HG02884 (cell line): ENCODE measurements around the gene CUTC.
"Not testable (repeated sequence)": the region's sequence is repeated elsewhere in the genome, so short reads cannot be mapped to it uniquely, and the experiment has no call there.

Experiments used
- ATAC-seq: cut with Tn5 transposase; IDR thresholded peaks from one replicate; pipeline ENCODE4 v1.9.1; 2021; ENCODE audit warnings: mild to moderate bottlenecking, moderate library complexity; ENCODE audit not compliant: unreplicated experiment

The CUTC gene, protein sequence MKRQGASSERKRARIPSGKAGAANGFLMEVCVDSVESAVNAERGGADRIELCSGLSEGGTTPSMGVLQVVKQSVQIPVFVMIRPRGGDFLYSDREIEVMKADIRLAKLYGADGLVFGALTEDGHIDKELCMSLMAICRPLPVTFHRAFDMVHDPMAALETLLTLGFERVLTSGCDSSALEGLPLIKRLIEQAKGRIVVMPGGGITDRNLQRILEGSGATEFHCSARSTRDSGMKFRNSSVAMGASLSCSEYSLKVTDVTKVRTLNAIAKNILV

DNA sequence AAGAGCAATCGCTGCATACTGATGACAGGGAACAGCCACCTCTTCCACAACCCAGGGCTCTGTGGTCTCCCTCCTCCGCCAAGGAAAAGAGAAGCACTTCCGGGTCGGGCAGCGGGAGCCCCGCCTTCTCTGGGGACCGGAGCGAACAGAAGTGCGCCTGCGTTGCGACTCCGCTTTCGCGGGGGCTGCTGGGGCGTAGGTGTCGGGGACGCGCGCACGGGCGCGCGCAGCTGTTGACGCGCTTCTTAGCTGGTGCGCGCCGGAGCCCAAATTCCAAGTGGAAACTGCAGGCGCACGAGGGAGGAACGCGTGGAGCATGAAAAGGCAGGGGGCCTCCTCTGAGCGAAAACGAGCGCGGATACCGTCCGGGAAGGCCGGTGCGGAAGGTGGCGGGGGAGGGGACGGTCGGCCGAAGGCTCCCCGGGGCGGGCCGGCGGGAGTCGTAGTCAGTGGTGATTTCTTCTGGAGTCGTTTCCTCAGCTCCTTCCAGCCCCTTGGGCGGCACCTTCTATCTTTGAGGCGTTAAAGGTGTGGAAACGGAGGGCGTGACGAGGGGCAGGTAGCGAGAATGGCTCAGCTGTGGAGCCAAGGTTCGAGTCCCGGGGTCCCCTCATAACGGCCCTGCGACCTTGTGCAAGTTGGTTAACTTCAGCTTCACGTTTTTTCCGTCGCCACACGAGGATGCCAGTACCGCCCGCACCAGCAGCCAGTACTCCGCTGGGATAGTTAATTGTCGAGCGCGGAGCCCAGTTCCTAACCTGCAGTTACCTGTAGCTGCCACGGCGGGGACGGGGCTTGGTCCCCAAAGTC, at the start of gene CUTC, which contains the start of gene COX15:
CUTC (plus strand) TSS at position 202 of the 810 bp plus-strand sequence; CDS start at position 317, 115 bp downstream.
COX15 (minus strand) TSS at position 95 of the 810 bp plus-strand sequence; CDS start at position 17, 78 bp downstream.
- ATAC-seq = peak; percentile 80

DNA sequence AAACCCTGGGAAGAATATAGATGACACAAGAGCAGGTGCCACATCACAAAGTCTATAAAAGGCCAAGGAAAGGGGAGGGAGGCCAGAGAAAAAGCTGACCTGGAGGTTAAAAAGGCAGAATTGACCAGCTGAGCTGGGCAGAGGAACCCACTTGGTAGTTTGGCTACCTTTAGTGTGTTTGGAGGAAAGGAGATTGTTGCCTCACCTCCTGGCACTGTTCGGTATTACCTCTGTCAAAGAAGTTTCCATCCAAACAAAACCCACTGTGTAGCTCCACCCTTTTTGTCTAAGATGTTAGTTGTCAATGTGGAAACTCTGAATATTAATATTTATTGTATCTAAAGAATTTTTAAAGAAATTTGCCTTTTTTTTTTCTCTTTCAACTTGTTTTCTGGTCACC, 49.3 kb upstream of the CUTC start:
- ATAC-seq = no peak

DNA sequence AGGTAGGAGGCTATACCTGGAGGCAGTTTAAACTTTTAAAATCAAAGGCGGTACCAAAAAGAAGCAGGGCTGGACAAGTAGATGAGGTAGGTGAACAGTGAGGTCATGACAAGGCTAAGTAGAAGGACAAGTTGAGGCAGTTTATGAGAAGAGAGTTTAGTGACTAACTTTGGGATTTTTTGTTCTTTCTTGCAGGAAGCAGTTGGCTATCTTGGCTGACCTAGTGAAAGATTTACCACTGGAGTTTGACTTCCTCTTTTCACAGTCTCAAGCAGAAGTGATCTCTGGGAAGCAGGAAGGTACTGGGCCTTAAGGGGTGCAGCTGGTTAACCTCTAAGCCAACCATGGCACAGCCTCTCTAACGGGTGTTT, 46.5 kb upstream of the CUTC start:
- no peak for ATAC-seq

DNA sequence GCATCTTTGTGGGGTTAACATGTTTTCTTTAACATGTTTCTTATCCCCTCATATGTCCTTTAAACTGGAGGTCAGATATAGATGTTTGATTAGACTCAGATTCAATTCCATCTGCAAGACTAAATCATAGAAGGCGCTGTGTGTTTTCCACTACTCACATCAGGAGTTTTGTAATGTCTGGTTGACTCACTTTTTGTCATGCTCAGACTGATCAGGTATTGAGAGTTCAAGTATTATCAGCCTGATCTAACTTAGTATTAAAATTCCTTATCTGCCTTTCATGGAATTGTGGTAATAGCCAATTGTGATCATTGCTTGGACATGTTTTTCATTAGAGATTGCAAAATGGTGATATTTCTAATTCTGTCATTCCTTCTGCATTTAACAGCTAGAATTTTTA, 42.6 kb upstream of the CUTC start:
- no peak for ATAC-seq

DNA sequence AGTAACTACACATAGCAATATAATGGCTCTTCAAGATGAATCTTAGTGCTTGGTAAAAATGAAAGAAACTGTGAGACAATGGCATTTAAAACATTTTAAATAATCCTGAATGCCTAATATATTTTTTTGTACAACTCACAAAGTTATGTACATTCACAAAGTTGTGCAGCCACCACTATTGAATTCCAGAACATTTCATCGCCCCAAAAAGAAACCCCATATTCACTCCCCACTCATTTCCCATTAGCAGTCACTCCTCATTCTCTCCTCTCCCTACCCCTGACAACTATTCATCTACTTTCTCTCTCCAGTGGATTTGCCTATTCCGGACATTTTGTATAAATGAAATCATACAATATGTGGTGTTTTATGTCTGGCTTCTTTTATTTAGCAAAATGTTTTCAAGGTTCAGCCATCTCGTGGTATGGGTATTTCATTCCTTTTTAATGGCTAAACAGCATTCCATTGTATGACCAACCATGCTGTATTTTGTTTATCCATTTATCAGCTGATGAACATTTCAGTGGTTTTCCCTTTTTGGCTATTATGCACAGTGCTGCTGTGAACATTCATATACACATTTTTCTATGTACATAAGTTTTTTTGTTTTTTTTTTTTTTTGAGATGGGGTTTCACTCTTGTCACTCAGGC, 38.0 kb upstream of the CUTC start:
- ATAC-seq = no peak

DNA sequence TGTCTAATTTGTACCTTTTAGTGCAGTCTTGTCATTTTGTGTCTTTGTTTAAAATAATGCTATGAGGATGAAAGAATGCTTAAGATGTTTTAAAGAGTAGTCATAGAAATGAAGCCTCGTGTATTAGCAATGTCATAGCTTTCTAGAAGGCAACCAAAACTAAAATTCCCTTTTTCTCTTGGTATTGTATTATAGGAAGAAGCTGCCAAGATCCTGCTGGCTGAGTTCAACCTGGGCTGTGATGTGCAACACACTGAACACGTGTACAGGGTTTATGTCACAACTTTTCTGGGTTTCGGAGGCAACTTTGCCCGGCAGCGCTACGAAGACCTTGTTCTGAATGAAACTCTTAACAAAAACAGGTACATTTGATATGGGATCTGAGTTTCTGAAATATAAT, 36.3 kb upstream of the CUTC start:
- no peak for ATAC-seq

DNA sequence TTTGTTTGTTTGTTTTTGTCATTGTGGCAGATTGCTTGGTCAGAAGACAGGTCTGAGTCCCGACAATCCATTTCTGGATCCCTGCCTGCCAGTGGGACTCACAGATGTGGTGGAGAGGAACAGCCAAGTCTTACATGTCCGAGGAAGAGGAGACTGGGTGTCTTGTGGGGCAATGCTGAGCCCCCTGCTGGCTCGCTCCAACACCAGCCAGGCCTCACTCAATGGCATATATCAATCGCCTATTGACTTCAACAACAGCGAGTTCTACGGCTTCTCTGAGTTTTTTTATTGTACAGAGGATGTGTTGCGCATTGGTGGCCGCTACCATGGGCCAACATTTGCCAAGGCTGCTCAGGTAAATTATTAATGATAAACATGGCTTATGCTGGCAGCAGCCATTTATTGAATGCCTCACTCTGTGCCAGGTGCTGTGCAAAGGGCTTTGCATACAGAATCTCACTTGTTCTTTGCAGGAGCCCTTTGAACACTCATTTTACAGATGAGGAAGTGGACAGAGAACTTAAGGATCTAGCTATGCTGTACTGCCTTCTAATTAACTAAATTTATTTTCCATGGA, 33.4 kb upstream of the CUTC start:
- ATAC-seq = no peak

DNA sequence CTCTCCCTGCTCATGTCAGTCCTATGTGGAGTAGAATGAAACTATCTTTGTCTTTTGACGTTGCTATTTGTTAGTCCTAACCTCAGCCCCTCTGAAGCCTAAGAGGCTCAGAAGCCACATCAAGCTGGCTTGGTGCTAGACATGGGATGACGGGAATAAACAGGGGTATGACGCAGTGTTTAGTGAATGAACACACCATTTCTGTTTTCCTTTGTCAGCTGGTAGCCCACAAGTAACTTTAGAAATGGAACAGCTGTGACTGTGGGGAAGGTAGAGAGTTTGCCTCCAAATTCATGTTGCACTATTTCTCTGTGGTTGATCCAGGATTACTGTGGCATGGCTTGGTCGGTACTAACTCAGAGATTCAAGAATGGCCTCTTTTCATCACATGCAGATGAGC, 31.4 kb upstream of the CUTC start:
- ATAC-seq = no peak

DNA sequence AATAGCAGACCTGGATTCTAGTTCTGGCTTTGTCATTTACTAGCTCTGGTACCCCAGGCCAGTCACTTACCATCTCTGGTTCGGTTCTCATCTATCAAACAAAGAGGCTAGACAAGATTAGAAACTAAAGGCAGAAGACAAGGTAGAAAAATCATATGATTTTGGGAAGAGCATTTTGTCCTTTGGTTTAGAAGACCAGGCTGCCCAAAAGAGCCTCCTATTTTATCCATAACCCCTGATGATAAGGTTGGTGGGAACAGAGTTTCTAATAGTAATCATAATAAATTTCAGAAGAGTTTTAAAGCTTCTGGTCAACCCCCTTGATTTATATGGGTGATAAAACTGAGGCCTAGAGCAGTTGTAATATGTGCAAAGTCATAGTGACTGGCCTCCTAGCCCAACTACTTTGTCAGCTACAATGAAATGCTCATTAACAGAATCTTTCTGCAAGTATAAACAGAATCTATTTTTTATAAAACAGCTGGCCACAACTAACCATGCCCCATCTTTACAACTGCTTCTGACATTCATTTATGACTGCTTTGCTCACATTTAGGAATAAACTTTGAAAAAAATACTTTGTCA, 23.5 kb upstream of the CUTC start:
- ATAC-seq = no peak

DNA sequence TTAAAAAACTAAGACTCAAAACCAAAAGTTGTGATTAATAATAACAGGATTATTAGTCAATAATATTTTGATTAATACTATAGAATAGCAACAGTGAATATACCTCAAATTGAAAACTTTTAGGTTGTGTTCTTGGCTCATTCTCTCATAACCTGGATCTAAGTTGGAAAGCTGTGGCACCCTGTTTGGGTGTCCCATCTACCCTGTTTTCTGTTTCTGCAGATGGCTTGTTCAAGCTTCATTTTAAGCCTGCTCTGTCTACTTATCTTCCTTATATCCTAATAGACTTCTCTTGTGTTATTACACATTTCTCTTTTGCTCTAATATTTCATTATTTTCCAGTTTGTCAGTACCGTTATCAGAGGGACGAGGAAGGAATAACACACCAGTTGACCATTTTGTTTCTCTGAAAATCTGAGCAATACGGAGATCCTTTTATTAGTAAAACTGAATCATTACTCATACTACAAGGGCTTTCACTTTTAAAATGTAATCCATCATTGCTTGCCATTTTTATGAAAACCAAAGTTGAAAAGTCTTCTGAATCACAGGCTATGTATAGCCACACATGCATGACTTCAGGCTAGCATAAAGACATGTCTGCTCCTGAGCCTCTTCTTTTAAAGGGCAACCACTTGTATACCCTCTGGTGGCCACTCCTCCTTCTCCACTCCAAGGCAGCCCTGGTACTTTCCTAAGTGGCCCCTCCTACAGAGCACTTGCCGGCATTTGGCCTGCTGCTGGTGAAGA, 22.4 kb upstream of the CUTC start:
- peak; percentile 86 for ATAC-seq

DNA sequence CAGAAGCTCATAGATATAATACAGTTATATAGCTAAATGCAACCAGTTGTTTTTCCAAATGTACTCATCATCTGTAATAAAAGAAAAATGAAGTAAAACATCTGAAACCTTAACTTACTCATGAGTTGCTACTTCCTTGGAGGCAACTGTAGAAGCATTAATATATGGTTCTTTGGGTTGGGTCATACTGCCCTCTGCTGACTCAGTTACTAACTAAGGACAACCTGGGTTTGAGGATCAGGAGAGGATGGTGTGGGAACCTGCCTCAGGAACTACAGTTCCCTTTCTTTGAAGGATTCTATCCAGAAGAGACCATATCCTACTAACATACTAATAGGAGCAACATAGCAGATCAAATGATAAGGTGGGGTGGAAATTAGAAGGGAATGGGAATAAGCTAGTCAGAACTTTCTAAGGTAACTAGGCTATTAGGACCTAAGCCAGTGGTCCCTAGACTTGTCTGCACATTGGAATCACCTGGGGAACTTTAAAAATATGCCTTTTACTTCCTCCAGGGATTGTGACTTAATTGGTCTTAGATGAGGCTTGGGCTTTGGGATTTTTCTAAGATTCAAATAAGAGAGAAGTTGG, 20.8 kb upstream of the CUTC start:
- ATAC-seq = no peak

DNA sequence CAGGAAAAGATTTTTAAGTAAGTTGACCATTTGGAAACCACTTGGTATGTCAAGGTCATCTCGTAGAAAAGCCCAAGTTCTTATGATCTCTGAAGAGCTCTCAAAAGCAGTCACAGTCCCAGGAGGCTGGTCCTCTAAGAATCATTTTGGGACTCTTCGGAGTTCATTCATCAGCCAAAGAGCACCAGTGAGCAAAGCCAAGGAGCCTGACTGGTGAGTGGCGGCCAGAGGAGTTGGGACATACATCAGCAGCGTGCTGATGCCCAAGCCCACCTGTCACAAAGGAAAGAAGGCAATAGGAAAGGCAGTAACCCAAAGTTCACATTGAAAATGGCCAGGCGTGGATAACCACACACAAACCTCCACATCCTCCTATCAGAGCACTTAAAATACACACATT, 17.6 kb upstream of the CUTC start:
- no peak for ATAC-seq

DNA sequence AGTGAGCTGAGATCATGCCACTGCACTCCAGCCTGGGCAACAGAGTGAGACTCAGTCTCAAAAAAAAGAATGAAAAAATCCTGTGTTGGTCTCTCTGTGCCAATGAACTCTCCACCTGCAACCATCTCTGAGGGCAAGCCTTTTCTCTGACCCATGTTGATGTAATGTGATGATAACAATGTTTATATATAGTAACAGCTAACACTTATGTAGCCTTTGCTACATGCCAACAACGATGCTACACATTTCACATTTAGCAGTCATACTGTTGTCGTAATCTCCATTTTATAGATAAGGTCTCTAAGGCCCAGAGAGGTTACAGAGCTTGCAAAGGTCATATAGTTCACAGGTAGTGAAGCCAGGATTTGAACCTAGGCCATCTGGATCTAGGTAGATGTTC, 11.6 kb upstream of the CUTC start:
- ATAC-seq = no peak

DNA sequence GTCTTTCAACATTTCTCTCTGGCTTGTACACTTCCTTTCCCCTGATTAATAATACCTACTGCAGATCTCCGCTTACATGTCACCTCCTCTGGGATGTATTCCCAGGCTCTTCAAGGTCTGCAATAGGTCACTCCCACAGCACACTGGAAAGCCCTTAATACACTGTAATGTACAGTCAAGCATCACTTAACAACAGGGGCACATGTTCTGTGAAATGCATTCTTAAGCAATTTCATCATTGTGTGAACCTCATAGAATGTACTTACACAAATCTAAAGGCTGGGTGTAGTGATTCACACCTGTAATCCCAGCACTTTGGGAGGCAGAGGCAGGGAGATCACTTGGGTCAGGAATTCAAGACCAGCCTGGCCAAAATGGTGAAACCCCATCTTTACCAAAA, 2.0 kb upstream of the CUTC start:
- ATAC-seq = no peak

DNA sequence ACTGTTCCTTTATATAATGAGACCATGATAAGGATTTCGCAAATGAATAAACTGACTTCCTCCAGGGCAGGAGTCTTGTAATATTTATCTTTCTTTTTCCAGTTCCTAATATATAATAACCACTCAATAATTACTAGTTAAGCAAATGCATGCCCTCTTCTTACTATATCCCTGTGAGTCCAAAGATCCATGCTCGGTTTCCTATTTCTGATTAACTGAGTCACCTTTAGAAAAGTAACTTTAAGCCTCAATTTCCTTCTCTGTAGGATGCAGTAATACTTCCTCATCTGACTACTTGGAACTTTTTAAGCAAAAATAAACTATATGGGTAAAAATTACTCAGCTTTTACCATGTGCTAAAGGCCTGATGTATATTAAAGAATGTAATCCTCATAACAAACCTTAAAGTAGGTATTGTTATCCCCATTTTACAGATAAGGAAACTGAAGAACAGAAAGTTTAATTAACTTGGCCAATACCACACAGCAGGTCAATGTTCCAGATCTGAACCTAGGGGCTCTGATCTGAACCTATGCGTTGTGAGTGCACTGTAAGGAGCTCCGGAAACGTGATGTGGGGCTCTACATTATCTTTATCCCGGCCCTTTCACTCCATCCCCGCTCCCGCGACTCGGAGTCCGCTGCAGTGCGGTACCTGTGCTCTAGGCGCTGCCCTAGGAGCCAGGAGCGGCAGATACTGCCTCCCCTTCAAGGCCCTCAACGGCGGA, 565 bp upstream of the CUTC start:
- no peak for ATAC-seq

DNA sequence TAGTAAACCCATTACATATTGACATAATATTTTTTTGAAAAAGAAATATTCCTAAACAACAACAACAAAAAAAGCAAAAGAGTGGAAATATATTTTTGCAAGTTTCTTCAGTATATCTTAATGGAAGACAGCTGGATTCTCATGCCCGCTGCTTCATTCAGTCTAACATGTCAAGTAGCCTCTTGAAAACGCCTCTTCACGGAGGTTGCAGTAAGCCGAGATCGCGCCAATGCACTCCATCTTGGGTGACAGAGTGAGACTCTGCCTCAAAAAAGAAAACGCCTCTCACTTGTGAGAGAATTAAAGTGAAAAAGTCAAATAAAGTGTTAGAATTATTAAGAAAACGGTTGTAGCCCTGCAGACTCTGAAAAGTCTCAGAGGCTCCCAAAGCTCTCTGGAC, 1.3 kb downstream of the CUTC start:
- ATAC-seq = no peak

DNA sequence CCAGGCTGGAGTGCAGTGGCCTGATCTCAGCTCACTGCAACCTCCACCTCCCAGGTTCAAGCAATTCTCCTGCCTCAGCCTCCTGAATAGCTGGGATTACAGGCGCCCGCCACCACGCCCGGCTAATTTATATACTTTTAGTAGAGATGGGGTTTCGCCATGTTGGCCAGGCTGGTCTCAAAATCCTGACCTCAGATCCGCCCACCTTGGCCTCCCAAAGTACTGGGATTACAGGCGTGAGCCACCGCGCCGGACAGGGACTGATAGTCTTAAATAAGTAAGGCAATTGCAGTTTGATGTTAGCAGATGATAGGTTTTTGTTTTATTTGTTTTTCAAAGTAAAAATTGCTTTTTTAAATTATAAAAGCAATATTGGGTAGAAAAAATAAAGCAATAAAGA, 2.1 kb downstream of the CUTC start:
- ATAC-seq = not testable (repeated sequence)

DNA sequence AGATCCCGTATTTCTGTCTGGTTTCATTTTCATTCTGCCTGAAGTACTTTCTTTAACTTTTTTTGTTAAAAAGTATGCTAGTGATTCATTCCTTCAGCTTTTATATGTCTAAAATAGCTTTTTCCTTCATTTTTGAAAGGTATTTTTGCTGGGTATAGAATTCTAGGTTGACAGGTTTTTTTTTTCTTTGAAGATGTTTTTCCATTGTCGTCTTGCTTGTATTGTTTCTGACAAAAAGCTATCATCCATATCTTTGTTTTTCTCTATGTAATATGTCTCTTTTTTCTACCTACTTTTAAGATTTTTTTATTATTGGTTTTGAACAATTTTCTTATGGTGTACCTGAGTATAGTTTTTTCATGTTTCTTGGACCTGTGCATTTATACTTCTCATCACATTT, 8.2 kb downstream of the CUTC start:
- no peak for ATAC-seq

DNA sequence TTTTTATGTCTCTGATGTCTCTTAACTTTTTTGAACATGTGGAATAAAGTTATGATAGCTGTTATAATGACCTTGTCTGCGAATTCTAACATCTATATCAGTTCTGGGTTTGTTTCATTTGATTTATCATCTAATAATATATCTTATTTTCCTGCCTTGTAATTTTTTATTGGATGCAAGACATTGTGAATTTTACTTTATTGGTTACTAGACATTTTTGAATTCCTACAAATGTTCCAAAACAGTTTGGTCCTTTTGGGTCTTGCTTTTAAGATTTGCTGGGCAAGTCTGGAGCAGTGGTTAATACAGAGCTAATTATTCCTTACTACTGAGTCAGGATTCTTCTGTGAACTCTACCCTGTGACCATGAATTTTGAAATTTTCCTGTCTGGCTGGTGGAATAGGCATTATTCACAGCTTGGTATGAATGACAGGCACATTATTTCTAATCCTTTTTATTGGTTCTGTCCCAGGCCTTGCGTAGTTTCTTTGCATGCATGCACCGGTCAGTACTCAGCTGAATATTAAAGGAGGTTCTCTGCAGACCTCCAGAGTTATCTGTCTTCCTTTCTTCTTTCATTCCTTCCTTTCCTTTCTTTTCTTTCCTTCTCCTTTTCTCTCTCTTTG, 9.0 kb downstream of the CUTC start:
- ATAC-seq = no peak
